ENCODE data around the gene TWIST2.

Gene TWIST2

GRCh38 chr2:238939521-238940403 lies 91.9 kb downstream of the TWIST2 start:
- DNase-seq, result no peak
- in situ Hi-C loops (cut with HindIII; ENCODE audit: low pct_ligation_motif_present, low pct_unique_long_range_greater_than_20kb, low sequenced_read_pairs), result no loop called here

- in situ Hi-C loops (cut with HindIII; ENCODE audit: low pct_ligation_motif_present, low pct_unique_long_range_greater_than_20kb, low sequenced_read_pairs), result no loop called here
- no peak for DNase-seq
Measured at GRCh38 chr2:238940806-238941205, 92.9 kb downstream of the TWIST2 start.

GRCh38 chr2:238941262-238941792 lies 93.4 kb downstream of the TWIST2 start:
- DNase-seq, result no peak
- in situ Hi-C loops (cut with HindIII; ENCODE audit: low pct_ligation_motif_present, low pct_unique_long_range_greater_than_20kb, low sequenced_read_pairs), result no loop called here

- in situ Hi-C loops (cut with HindIII; ENCODE audit: low pct_ligation_motif_present, low pct_unique_long_range_greater_than_20kb, low sequenced_read_pairs), result no loop called here
- no peak for DNase-seq
Measured at GRCh38 chr2:238942080-238942725, 94.3 kb downstream of the TWIST2 start.

- in situ Hi-C loops (cut with HindIII; ENCODE audit: low pct_ligation_motif_present, low pct_unique_long_range_greater_than_20kb, low sequenced_read_pairs), result no loop called here
Measured at GRCh38 chr2:238942726-238943300, 94.9 kb downstream of the TWIST2 start.

GRCh38 chr2:238943338-238944067 lies 95.6 kb downstream of the TWIST2 start:
- no peak for DNase-seq
- in situ Hi-C loops (cut with HindIII; ENCODE audit: low pct_ligation_motif_present, low pct_unique_long_range_greater_than_20kb, low sequenced_read_pairs), result no loop called here

More at GRCh38 chr2:238942726-238943300, 94.9 kb downstream of the TWIST2 start:
- DNase-seq, result no peak

GRCh38 chr2:238945433-238946150 lies 97.7 kb downstream of the TWIST2 start:
- in situ Hi-C loops (cut with HindIII; ENCODE audit: low pct_ligation_motif_present, low pct_unique_long_range_greater_than_20kb, low sequenced_read_pairs), result no loop called here
- peak; percentile 27 for DNase-seq

- in situ Hi-C loops (cut with HindIII; ENCODE audit: low pct_ligation_motif_present, low pct_unique_long_range_greater_than_20kb, low sequenced_read_pairs), result no loop called here
Measured at GRCh38 chr2:238946318-238947242, 98.7 kb downstream of the TWIST2 start.

GRCh38 chr2:238947243-238947760 lies 99.4 kb downstream of the TWIST2 start:
- in situ Hi-C loops (cut with HindIII; ENCODE audit: low pct_ligation_motif_present, low pct_unique_long_range_greater_than_20kb, low sequenced_read_pairs), result no loop called here

More at GRCh38 chr2:238946318-238947242, 98.7 kb downstream of the TWIST2 start:
- DNase-seq, result no peak

GRCh38 chr2:238947920-238948710 lies 100.2 kb downstream of the TWIST2 start:
- peak; percentile 76 for DNase-seq
- in situ Hi-C loops (cut with HindIII; ENCODE audit: low pct_ligation_motif_present, low pct_unique_long_range_greater_than_20kb, low sequenced_read_pairs), result no loop called here

More at GRCh38 chr2:238947243-238947760, 99.4 kb downstream of the TWIST2 start:
- no peak for DNase-seq

- in situ Hi-C loops (cut with HindIII; ENCODE audit: low pct_ligation_motif_present, low pct_unique_long_range_greater_than_20kb, low sequenced_read_pairs), result no loop called here
- no peak for DNase-seq
Measured at GRCh38 chr2:238948765-238949641, 101.1 kb downstream of the TWIST2 start.

- in situ Hi-C loops (cut with HindIII; ENCODE audit: low pct_ligation_motif_present, low pct_unique_long_range_greater_than_20kb, low sequenced_read_pairs), result no loop called here
- DNase-seq, result no peak
Measured at GRCh38 chr2:238949710-238950345, 101.9 kb downstream of the TWIST2 start.

- DNase-seq, result no peak
- in situ Hi-C loops (cut with HindIII; ENCODE audit: low pct_ligation_motif_present, low pct_unique_long_range_greater_than_20kb, low sequenced_read_pairs), result no loop called here
Measured at GRCh38 chr2:238950551-238950950, 102.7 kb downstream of the TWIST2 start.

- no peak for DNase-seq
- in situ Hi-C loops (cut with HindIII; ENCODE audit: low pct_ligation_motif_present, low pct_unique_long_range_greater_than_20kb, low sequenced_read_pairs), result no loop called here
Measured at GRCh38 chr2:238952261-238952919, 104.5 kb downstream of the TWIST2 start.
